Endometrial microvascular endothelial cells (primary cell): ENCODE results near the gene CDS1. TPM values are rescaled to one million over a fixed set of nuclear protein-coding genes. Genes with fewer than 3 reads are reported as not detected.
"Not testable (repeated sequence)": the region's sequence is repeated elsewhere in the genome, so short reads cannot be mapped to it uniquely, and the experiment has no call there.

Source experiments
- in situ Hi-C: cut with HindIII; loops from 2 replicates; pipeline ENCODE4 v1.10.0; 2017; ENCODE audit warnings: low sequenced_read_pairs, low pct_unique_long_range_greater_than_20kb; ENCODE audit errors: inconsistent ontology term
- total RNA-seq: library from RNA; depleted of rRNA; stranded (reverse); fragments of >200 nt; gene quantifications from one replicate; pipeline ENCODE4 v1.2.3, GENCODE V29; 2015; ENCODE audit errors: inconsistent ontology term

Gene CDS1
- not detected for total RNA-seq

DNA sequence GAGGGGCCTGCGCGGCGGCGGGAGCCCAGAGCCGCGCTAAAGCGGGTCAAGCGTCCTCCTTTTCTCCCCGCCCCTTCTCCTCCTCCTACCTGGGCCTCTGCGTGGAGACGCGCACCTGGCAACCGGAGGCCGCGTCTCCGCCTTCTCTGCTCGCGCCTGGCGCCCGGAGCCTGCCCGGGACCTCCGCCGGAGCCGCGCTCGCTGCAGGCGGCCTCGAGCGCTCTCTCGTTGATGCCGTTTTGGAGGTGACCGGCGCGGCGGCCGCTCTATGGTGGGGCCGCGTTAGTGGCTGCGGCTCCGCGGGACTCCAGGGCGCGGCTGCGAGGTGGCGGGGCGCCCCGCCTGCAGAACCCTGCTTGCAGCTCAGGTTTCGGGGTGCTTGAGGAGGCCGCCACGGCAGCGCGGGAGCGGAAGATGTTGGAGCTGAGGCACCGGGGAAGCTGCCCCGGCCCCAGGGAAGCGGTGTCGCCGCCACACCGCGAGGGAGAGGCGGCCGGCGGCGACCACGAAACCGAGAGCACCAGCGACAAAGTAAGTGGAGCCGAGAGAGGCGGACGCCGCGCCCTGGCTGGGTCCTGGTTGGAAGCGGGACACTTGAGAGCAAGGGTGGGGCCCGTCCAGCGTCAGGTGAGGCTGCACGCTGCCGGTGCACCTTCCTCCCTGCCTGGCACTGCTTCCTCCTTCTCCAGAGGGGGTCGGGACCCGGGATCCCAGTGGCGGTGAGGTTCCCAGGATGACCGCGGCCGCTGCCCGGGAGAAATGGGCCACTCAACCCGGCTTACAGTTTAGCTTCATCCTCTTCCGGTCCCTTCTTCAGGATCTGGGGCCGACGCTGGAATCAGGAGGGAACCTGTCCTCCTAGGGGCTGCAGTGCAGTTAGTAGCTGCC, at the start of gene CDS1:
TSS of gene CDS1 (plus strand) at position 140 of the 888 bp plus-strand sequence. CDS start at position 415, 275 bp downstream.
- in situ Hi-C loops, result no loop called here

DNA sequence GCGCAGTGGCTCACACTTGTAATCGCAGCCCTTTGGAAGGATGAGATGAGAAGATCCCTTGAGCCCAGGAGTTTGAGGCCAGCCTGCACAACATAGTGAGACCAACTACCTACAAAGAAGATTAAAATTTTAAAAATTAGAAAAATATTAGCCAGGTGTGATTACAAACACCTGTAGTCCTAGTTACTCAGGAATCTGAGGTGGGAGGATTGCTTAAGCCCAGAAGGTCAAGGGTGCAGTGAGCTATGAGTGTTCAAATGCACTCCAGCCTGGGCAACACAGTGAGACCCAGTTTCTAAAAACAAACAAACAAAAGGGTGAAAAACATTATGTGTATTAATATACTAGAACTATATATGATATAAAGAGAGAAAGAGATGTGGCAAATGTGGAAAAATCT, 47.0 kb upstream of the CDS1 start:
- in situ Hi-C loops, result no loop called here

DNA sequence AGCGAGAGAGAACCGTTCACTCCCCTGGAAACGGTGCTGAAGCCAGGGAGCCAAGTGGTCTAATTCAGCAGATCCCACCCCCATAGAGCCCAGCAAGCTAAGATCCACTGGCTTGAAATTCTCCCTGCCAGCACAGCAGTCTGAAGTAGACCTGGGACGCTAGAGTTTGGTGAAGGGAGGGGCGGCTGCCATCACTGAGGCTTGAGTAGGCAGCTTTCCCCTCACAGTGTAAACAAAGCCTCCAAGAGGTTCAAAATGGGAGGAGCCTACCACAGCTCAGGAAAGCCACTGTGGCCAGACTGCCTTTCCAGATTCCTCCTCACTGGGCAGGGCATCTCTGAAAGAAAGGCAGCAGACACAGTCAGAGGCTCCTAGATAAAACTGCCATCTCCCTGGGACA, 37.8 kb upstream of the CDS1 start:
- in situ Hi-C loops, result no loop called here

DNA sequence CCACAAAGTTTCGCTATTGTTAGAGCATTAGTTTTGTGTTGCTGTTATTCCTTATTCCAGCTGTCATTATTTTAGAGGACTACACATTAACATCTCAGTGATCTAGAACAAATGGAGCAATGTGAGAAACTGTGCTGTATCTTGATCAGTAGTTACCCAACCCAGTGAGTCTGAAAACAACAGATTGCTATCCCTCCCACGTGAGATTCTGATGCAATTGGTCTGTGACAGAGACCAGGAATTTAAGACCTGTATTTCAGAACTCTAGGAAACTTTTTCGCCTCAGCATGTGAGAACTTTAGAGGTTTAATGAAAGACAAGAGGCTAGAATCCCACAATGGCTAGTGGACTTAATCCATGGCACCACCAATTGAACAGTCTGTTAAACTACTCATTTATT, 35.7 kb upstream of the CDS1 start:
- in situ Hi-C loops, result no loop called here

DNA sequence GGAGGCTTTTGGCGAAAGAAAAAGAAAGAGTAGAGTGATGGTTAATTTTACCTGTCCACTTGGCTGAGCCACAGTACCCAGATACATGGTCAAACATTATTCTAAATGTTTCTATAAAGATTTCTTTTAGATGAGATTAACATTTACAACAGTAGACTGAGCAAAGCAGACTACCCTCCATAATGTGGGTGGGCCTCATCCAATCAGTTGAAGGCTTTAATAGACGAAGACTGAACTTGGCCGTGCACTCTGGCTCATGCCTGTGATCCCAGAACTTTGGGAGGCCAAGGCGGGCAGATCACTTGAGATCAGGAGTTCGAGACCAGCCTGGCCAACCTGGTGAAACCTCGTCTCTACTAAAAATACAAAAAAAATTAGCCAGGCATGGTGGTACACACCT, 33.7 kb upstream of the CDS1 start:
- in situ Hi-C loops, result not testable (repeated sequence)

DNA sequence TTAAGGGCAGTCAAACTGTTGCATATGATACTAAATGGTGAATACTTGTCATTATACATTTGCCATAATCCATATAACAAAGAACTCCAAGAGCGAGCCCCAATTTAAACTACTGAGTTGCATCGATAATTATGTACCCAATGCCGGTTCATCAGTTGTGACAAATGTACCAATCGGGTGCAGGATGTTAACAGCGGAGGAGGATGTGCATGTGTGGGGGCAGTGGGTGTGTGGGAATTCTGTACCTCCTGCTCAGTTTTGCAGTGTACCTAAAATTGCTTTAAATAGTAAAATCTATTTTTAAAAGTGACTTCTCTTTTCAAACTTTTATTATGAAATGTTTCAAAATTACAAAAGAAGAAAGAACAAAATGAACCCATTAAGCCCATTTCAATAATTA, 20.8 kb upstream of the CDS1 start:
- in situ Hi-C loops, result no loop called here

DNA sequence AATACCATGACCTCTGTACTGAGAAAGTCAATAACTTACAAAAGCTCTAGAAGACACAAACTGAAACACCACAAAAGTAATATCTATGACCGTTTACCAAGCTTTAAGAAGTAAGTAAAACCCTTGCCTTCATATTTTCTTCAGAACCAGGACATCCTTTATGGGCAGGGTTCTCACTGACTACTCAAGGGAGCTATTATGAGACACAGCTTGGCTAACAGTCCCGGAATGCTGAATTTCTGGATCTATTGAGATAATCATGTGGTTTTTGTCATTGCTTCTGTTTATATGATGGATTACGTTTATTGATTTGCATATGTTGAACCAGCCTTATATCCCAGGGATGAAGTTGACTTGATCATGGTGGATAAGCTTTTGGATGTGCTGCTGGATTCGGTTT, 19.9 kb upstream of the CDS1 start:
- in situ Hi-C loops, result no loop called here

DNA sequence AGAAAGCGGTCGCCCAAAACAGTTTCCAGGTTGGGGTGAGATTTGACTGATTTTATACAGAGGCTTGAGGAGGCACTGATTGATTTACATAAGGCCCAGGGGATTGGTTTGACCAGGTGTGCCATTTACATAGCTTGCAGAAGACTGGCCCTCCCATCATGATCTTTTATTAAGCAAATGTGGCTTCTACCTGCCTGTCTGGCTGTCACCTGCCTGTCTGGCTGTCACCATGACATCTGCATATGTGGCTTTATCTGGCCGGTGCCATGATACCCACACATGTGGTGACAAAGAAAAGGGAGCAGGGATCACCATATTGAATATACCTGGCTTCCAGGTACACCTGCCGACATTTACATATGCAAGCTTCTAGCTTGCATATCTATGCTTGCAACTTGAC, 17.0 kb upstream of the CDS1 start:
- in situ Hi-C loops, result no loop called here

DNA sequence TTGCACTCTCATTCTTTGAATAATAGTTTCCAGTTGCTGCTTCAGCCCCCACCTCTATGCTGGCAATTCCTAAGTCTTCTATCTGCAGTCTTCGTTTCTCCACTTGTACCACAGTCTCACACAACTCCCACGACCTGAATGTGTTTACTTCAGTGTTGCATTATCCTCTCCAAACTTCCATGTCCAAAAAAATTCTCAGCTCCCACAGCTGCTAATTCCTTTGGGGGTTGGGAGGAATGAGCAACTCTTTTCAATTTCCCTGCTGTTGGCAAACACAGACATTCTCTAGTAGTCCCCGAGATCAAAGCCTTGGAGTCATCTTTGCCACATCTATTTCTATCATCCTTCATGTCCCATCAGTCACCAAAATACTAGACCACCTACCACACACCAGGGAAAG, 14.4 kb upstream of the CDS1 start:
- in situ Hi-C loops, result no loop called here

DNA sequence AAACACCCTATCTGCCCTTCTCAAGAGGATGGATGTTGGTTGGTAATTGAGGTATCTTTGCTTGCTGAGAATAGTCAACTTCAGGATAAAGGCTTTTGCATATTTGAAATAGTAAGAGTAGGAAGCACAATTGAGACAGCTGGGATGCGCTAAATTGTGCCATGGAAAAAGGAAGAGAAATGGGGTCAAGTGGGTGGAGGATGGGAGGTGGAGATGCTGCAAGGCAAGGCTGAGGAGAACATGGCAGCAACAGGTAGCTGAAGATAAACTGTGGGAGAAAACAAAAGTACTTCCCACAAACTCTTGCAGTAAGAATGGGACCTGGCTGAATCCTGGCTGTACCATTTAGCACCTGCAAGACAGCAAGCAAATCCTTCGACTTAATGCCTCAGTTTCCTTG, 13.9 kb upstream of the CDS1 start:
- in situ Hi-C loops, result no loop called here

DNA sequence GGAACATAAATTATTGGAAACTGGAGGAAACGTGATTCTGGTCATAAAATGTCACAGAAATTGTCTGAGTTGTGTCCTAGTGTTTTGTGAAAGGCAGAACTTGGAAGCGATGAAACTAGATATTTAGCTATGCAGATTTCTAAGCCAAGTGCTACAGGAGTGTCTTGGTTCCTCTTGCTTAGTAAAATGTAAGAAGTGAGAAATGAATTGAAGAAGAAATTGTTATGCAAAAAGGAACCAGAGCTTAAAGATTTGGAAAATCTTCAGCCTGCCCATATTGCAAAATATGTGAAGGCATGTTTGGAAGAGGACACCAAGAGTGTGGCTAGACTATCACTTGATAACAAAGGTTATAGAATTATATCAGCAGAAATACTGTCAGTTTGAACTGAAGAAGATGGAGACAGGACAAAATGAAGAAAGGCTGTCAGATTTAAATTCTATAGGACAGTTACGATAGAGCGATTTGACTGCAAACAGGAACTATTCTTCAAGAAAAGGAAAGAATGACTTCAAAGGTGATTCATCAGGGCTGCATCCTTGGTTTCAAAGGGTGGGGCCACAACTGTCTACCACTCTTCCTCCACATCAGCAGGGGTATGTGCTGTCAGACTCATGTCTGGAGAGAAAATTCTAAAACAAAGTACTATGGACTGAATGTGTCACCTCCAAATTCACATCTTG, 9.4 kb upstream of the CDS1 start:
- in situ Hi-C loops, result no loop called here

DNA sequence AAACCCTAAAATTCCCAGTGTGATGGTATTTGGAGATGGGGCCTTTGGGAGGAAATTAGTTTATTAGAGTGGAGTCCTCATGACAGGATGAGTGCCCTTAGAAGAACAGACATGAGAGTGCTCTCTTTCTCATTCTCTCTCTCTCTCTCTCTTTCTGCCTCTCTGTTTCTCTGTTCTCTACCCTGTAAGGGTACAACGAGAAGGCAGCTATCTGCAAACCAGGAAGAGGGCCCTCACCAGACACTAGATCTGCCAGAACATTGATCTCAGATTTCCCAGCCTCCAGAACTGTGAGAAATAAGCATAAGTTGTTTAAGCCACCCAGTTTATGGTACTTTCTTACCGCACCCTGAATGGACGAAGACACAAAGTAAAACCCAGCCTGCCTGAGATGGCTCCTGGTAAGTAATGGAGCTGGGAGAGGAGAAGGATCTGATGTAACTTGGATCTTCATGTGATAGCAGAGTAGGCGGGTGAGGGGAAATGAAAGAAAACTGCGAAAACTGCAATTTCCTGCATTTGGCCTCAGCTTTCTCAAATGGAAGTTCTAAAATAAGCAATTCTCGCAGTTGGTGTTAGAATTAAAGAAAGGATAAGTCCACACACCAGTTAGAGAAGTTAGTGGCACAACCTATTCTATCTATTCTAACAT, 8.7 kb upstream of the CDS1 start:
- in situ Hi-C loops, result no loop called here

DNA sequence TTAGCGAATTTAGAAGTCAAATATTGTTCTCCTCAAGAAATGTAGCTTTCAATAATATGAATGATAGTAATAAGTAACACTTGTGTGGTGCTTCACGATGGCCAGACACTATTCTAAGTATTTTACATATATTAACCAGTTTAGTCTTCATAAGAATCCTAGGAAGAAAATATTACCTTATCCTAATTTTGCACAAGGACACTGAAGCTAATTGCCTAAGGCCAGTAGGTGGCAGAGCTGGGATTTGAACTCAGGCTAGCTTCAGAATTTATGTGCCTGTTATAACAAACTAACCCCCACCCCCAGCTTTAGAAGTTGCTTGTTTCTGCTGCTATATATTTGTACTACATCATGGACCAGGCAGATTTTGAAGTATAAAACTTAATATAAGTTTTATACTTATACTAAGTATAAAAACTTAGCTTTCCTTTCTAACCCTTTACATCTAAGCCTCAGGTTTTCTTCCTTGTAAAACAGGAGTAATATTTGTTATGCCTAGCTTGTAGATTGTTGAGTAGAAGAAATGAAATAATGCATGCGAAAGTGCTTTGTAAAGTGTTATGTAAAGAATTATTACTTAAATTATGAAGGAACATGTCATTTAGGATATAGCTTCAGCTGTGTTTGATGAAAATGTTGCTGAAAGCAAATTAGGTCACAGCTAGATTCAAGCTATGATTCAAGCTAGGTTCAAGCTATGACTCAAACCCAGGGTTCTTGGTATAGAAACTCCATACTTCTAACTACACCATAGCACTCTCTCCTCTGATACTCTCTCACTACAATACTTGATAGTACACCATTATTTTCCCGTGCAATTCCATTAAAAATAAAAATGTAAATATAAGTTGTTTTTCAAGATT, 4.2 kb upstream of the CDS1 start:
- in situ Hi-C loops, result no loop called here

DNA sequence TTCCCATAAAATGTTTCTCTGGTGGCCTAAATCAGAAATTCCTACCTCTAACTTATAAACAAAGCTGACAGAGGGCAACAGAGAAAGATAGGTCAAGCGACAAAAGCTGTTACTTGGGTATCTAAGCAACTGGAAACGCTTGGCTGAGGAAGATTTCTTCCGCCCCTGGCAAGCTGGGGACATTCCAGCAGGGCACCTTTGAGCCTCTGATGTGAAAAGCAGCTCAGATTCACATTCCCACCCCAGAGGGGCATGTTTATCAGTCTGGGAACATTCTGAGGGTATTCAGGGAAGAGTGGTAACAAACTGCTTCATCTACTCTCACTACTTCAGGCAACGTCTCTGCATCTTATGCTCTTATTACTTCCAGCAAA, 3.5 kb upstream of the CDS1 start:
- in situ Hi-C loops, result no loop called here

DNA sequence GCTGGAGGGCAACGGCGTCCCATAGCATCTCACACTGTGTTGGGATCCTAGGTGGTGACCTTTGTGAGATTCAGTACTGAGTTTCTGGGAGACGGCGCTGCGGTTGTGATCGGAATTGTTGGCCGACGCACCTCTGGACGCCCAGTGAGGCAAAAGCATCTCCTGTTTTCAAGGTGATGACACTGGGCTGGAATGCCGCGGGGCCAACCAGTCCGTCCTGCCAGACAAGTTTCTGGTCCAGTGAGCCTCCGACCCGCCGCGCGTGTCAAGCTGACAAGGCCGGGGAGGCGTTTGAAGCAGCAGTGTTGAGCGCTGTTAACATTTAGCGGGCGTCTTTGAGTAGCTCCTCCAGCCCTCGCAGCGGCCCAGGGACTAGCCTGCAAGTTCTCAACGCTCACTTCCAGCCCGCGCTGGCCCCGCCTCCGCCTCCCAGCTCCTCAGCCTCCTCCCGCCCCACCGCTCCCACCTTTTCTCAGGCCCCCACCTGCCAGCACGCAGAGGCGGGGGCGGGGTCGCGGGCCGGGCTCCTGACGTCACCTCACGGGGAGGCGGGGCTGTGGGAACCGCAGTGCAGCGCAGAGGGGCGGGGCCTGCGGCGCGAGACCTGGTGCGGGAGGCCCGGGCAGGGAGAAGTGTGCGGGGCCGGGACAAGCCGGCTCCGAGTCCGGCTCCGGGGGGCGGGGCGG, 482 bp upstream of the CDS1 start:
- in situ Hi-C loops, result no loop called here

DNA sequence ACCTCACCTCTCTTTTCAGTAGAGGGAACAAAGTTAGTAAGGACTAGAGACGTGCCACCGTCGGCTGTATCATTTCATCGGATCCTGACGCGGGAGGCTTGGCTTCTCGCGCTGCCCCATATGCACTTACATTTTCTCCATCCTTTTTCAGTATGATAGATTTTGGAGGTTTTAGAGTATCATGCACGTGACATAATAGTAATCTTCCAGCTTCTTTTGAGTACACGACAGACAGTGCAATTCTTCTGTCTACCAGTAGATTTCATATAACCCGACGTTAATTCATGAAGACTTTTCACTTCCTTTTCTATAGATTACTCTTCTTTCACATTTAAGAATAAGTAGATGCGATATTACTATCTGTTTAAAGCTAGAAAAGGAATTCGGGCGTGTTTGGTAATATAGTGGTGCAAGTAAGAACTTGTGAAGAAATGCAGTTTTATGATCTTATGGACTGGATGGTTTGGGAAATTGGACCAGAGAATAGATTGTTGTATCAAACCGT, 1.0 kb downstream of the CDS1 start:
- in situ Hi-C loops, result no loop called here

DNA sequence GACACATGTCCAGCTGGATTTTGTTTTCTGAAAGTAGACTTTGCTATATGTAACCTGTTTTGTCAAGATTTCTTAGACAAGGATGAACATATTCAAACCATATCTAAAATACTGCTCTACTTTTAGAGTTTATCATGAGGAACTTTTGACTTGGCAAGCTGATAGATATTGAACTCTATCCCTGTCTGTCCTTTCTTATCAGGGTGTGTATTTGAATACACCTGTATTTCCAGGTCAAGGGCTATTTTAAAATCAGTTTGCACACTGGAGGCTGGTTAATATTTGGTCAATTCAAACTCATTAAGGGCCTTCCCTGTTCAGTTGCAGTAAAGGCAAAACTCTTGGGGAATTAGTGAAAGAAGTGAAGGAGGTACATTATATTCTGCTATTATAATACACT, 2.3 kb downstream of the CDS1 start:
- in situ Hi-C loops, result no loop called here

DNA sequence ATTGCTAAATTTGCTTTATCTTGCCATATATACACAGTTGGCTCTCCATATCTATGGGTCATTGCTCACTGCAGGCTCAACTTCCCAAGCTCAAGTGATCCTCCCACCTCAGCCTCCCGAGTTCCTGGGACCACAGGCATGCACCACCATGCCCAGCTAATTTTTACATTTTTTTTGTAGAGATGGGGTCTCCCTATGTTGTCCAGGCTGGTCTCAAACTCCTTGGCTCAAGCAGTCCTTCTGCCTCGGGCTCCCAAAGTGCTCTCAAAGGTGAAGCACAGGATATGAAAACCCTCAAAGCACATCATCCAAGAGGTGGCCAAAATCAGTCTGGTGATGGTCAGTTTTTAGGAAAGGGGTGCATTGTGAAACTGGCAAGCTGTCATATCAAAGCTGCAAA, 11.8 kb downstream of the CDS1 start:
- in situ Hi-C loops, result no loop called here
